RWPE1 (cell line): Measurements from ENCODE around the gene SYT1.

Source experiments
- CTCF ChIA-PET: fragments of 350-600 bp; sonication (Branson Sonifier 250); formaldehyde crosslinking; extraction: SDS; loops from one replicate; lab custom pipeline; 2021; lab: Yijun Ruan, JAX
- POLR2A ChIA-PET: fragments of 400-600 bp; formaldehyde crosslinking; extraction: SDS; loops from one replicate; lab custom pipeline; 2020; ENCODE audit warnings: antibody characterized with exemption; ENCODE audit not compliant: low non-redundant PET; lab: Yijun Ruan, JAX
- DNase-seq: peaks from one replicate; pipeline ENCODE4 v3.0.0; 2012; ENCODE audit warnings: low spot score
- H3K27ac ChIP-seq: fragments of 450-650 bp; 2 replicates; pipeline ENCODE4 v1.5.1; 2017
- TF ChIP-seq, protein P1 (sequence below): fragments of 450-650 bp; conservative IDR thresholded peaks from 2 replicates; pipeline ENCODE4 v1.5.1; 2017; ENCODE audit warnings: low read depth, mild to moderate bottlenecking

SYT1 gene

DNA sequence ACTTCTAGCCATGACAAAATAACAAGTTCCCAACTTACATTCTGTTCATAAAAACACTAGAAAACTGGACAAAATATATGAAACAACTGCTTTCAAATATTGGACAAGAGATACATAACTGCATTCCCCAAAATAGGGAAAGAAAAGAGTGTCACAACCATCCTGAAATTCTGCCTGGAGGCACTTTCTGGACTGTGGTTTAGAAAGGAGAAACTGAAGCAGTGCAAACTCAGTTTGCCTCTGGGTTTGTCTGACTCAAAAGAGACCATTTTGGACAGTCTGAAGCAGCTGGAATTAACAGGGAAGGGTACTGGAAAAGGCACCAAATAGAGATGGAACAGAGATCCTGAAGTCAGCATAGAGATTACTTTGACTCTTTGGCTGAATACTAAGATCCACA is 11.3 kb upstream of the SYT1 start:
- DNase-seq, result no peak
- POLR2A ChIA-PET, result no interaction called here
- no peak overlapping the region for H3K27ac ChIP-seq
- CTCF ChIA-PET, result no interaction called here
- TF ChIP-seq, protein P1, sequence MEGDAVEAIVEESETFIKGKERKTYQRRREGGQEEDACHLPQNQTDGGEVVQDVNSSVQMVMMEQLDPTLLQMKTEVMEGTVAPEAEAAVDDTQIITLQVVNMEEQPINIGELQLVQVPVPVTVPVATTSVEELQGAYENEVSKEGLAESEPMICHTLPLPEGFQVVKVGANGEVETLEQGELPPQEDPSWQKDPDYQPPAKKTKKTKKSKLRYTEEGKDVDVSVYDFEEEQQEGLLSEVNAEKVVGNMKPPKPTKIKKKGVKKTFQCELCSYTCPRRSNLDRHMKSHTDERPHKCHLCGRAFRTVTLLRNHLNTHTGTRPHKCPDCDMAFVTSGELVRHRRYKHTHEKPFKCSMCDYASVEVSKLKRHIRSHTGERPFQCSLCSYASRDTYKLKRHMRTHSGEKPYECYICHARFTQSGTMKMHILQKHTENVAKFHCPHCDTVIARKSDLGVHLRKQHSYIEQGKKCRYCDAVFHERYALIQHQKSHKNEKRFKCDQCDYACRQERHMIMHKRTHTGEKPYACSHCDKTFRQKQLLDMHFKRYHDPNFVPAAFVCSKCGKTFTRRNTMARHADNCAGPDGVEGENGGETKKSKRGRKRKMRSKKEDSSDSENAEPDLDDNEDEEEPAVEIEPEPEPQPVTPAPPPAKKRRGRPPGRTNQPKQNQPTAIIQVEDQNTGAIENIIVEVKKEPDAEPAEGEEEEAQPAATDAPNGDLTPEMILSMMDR, result no peak

DNA sequence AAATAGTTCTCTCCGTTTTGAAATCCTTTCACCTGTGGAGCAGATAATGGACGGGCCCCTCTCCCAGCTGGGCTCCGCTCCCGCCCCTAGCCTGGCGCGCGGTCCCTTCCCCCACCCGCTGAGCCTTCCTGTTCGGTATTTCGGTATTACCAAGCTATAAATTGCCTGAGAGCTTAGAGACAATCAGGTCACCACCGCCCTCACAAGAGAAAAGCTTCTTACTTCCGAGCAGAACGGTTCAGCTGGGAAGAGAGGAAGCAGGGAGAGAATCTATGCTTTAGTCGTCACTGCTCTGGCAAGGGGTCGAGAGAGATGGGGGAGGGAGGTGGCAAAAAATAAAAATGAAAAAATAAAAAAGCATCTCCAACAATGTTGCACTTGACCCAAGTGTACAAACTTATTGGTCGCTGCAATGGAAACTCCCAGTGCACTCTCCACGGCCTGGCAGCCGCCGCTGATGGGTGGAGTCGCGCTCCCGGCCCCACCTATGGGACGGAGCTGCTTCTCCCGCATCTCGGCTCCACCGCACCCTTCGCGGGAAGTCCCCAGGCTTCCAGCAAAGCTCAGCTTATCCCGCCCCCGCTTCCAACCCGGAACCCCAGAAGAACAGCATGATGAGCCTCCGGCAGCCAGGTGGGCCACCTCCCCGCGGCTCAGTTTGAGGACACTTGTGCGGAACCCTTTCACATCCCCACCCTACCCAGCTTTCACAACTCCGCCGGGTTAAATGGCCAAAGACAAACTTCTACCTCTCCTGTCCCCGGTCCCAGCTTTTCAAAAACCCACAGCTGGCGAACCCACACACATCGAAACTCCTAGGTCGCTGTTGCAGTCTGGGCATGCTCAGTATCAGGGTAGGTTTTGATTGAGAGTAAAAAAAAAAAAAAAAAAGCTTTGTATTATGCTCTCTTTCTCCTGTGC is 832 bp upstream of the SYT1 start:
- POLR2A ChIA-PET, result interaction anchor here (0.7 kb wide), 1 partner anchor 341 kb away, joined by 3 read pairs; no protein-coding TSS in a partner anchor
- H3K27ac ChIP-seq, result peak overlapping the region; percentile 59
- CTCF ChIA-PET, result no interaction called here
- TF ChIP-seq, protein P1, result no peak
- peak; percentile 71 for DNase-seq

DNA sequence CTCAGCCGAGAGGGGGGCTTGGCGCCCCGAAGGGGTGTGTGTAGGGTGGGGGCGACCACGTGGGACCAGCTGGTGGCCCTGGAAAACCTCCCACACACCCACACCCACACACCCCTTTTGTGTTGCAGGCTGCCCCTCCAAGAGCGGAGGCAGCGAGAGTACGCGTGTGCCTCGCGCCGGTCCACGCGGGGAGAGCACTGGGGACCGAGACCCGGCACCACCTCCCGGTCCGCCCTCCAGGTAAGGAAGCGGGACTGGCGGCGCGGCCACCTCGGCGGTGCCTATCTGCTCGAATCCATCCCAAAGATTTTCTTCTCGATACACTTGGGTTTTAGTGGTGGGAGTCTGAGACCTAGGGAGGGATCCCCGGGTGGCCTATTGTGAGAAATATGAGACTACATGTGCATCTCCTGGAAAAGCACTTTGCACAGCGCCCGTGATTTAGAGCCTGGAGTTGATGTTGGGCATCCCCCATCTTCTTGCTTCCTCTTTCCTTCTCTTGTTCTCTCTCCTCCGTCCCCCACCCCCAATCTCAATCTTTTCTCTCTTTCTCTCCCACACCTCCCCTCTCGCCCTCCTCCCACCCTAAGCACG is 393 bp downstream of the SYT1 start:
- ChIA-PET POLR2A (no interaction called here), CTCF (interaction anchor here (0.6 kb wide), 1 partner anchor 204 kb away, joined by 3 read pairs; no protein-coding TSS in a partner anchor)
- H3K27ac ChIP-seq, result no peak overlapping the region
- DNase-seq, result peak; percentile 5
- TF ChIP-seq, protein P1, result no peak

DNA sequence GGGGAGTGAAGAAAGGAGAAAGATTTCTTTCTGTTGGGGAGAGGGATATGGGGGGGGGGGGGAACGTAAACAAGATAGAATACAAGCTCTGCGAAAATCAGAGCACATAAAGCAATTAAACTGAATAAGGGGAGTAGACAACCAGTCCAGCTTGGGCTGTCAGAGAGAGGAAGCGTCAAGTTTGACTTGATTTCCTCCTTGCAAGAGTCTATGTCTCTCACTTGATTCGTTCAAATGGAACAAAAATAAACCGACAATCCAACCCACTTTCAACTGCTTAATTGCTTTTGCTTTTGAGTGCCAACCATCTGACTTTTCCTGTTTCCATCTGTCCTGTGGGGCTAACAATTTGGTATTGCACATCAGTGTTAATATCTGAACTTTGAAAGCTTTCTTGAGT is 942 bp downstream of the SYT1 start:
- TF ChIP-seq, protein P1, result no peak
- no peak overlapping the region for H3K27ac ChIP-seq
- CTCF ChIA-PET, result interaction anchor here (0.6 kb wide), 1 partner anchor 203 kb away, joined by 3 read pairs; no protein-coding TSS in a partner anchor
- POLR2A ChIA-PET, result no interaction called here
- DNase-seq, result no peak

DNA sequence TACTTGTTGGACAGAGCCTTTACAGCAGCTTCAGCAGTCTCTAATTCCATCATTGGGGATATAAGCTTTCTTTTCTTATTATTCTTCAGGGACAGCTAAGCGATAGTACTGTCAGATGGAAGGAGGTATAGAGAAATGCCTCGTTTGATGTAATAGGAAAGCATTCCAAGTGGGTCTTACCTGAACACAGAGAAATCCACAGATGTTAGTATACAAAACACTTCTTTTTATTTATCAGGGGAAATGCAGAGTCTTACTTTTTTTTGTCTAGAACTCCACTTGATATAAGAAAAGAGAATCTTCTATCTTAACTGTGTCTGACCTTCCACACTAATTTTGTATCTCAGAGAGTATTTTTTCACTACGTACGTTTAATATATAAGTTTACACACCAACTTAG is 1.9 kb downstream of the SYT1 start:
- no peak for DNase-seq
- ChIA-PET CTCF (interaction anchor here (0.5 kb wide), 1 partner anchor 10 kb away, joined by 3 read pairs; no protein-coding TSS in a partner anchor), POLR2A (no interaction called here)
- TF ChIP-seq, protein P1, result no peak
- H3K27ac ChIP-seq, result no peak overlapping the region

DNA sequence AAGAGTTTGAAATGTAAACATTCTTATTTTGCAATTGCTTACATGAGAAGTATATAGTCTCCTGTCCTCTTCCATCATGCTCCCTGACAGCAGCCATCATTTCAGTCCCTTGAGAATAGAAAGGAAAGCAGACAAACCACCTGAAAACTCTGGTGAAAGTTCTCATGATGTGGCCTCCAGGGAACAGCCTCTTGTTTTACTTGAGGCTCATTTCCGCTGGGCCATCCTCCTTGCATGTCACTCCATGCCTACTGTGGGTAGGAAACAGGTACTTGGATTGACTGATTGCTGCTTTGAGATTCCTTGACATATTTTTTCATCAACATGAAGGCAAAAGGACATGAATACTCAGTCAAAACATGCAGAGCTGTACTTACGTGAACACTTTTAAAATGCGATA is 6.0 kb downstream of the SYT1 start:
- ChIA-PET CTCF (no interaction called here), POLR2A (no interaction called here)
- no peak for DNase-seq
- H3K27ac ChIP-seq, result no peak overlapping the region
- TF ChIP-seq, protein P1, result no peak
